ENCODE data around the gene KRTAP10-9.
"Not testable (repeated sequence)": the region's sequence is repeated elsewhere in the genome, so short reads cannot be mapped to it uniquely, and the experiment has no call there.

Gene KRTAP10-9

DNA sequence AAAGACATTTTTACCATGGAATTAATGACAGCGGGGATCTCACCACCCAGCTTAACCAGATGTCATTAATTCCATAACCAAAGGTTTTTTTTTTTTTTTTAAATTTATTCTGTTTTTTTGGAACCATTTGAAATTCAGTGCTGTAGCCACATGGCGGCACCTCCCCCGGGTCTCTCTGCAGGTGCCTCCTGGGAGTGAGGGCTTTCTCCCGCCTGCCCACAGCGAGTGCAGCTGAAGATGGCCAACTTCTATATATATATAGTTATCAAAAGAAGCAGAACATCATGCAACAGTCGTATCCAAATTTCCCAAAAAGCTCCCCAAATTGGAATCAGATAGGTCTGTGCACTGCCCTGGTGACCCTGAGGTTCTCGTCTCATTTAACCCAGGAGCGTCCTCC, 11.4 kb upstream of the KRTAP10-9 start:
- no peak for DNase-seq (ENCODE audit: low read depth in 2 of 2)

DNA sequence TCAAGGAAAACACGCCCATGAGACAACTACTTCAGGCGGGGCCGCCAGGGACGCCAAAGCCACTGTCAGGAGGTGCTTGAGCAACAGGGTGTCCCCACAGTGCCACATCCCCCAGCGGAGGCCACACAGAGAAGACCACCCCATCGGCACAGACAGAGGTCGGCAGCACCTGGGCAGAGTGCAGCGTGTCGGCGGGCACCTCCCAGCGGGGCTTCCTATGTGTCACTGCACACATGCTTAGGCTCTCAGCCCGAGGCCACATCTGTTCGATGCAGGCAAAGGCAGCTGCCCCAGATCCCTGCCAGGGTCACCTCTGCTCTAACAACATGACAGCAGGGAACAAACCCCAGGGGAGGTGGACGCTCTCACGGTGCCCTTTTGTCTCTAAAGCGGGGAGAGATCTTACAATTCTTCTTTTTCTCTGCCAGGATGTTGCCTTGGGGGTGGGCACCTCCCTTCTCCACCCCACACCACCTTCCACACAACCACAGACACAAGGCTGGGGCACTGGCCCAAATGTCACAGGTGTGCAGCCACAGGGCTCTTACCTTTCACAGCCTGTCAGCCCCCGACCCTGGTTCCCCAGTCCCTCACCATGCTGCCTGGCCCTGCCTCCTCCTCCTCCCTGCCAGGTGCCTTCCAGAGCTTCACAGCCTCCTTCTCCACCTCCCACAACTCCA, 10.8 kb upstream of the KRTAP10-9 start:
- DNase-seq (ENCODE audit: low read depth in 2 of 2): no peak

DNA sequence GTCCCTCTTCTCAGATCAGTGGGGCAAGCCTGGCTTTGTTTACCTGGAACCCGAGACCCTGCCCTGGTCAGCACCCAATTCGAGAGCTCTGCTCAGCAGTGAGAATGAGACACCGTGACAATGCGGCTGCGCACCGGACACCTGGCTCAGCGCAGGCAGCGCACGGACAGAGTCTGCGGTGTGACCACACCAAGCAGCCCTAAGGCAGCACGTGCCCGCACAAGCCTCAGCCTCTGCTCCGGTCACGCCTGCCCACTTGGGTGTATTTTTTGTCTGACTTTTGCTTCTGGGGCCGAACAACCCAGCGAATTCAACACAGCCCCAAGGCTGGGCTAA, 10.3 kb upstream of the KRTAP10-9 start:
- DNase-seq (ENCODE audit: low read depth in 2 of 2): no peak

DNA sequence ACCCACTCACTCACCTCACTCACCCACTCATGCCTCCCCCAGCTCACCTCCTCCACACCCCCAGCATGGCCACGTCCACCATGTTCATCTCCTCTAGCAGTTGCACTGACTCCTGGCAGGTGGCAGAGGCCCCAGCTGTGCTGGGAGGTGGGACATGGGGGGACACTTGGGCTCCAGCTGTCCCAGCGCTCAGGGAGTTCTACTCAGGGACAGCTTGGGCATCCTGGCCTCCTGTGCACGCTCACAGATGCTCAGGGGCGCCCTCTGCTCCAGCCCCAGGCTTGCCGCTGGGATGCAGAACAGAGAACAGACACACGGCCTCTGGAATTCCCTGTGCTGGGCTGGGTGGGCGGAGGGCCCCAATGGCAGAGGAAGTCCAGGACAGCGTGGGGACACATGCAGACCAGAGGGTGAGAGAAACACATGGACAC, 9.8 kb upstream of the KRTAP10-9 start:
- DNase-seq (ENCODE audit: low read depth in 2 of 2): no peak

DNA sequence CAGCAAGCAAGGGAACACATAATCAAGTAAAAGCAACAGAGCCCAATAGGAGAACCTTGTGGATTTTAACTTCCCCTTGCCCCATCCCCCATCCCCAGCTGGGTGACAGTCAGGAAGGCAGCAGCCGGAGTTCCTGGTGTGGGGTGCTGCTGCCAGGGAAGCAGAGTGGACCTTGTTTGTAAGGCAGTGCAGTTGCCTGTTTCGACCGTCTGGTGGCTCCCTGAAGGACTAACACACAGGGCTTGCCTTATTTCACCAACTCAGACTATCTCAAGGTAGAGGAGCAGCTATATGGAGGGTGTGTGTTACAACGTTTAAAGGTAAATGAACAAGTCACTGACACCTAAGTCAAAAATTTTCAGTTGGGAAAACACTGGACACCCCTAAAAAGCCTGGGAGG, 8.4 kb upstream of the KRTAP10-9 start:
- DNase-seq (ENCODE audit: low read depth in 2 of 2): no peak

DNA sequence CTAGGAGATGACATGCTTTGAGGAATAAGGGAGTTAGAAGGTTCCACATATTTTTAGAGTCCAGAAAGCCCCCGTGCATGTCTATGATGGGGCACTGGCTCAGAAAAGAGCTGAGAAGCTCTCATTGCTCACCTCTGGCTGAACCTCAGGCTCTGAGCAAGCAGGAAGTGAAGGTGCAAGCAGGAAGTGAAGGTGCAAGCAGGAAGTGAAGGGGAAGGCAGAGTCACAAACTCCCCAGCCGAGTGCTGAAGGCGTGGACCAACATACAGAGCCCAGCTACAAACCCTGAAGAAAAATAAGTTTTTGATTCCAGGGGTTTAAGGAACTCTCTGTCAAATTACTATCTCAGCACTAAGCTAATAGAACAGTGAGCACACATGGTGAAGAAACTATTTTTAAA, 8.0 kb upstream of the KRTAP10-9 start:
- peak; percentile 32 to 33 for DNase-seq (ENCODE audit: low read depth in 2 of 2)

DNA sequence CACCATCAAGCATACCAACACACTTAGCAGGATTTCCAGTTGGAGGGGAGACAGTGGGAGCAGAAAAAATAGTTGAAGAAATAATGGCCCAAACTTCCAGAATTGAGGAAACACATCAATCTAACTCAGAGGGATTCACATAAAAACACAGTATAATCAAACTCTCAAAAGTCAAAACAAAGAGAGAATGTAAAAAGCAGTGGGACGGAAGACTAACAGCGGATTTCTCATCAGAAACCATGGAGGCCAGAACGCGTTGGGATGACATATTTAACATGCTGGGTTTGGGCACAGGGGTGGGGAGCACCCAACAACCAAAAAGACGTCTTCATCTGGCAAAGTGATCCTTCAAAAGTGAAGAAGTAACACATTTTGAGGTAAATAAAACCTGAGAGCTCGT, 7.0 kb upstream of the KRTAP10-9 start:
- DNase-seq (ENCODE audit: low read depth in 2 of 2): no peak

DNA sequence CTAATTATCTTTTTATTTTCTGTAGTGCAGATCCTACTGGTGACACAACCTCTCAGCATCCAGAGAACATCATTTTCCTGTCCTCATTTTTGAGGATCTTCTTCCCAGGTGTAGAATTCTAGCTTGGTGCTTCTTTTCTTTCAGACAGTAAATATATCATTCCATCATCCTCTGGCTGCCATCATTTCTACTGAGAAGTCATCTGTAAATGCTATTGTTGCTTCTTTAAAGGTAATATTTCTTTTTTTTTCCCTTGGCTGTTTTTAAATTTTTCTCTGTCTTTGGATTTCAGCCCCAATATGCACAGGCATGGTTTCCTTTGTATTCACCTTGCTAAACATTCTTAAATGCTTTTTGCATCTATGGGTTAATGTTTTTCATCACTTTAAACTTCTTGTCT, 3.3 kb upstream of the KRTAP10-9 start:
- DNase-seq (ENCODE audit: low read depth in 2 of 2): no peak

DNA sequence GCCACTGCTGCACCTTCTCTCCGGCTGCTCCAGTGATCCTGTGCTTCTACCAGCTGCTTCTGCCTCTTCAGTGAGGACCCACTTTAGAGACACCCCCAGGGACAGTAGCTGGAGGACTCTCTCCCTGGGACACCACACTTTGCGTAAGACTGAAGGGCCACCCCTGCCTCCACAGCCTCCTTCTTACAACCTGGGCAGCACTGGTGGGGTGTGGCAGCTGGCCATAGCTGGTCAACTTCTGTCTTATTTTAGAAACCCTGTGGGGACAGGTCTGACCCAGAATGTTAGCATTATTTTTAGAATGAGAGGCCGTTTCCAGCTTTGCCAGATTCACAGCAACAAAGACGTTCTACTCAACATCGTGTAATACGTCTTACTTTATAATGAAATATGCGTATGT, 1.1 kb upstream of the KRTAP10-9 start:
- DNase-seq (ENCODE audit: low read depth in 2 of 2): no peak

DNA sequence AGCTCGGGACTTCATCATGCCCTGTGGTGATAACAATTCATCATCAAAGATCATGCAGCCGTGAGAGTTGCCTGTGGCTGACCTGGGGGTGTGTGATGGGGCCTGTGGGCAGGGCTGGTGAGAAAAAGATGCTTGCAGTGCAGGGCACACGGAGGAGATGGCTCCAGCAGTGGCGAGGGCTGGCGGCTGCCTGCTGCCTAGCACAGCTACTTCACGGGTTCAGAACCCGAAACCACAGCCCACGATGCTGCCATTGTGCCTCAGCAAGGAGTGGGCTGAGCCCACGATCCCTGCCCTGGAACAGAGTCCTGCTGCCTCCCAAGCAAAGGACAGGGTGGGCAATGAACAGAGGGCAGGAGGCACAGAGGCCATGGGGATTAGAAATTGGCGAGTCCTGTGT, 631 bp upstream of the KRTAP10-9 start:
- no peak for DNase-seq (ENCODE audit: low read depth in 2 of 2)

DNA sequence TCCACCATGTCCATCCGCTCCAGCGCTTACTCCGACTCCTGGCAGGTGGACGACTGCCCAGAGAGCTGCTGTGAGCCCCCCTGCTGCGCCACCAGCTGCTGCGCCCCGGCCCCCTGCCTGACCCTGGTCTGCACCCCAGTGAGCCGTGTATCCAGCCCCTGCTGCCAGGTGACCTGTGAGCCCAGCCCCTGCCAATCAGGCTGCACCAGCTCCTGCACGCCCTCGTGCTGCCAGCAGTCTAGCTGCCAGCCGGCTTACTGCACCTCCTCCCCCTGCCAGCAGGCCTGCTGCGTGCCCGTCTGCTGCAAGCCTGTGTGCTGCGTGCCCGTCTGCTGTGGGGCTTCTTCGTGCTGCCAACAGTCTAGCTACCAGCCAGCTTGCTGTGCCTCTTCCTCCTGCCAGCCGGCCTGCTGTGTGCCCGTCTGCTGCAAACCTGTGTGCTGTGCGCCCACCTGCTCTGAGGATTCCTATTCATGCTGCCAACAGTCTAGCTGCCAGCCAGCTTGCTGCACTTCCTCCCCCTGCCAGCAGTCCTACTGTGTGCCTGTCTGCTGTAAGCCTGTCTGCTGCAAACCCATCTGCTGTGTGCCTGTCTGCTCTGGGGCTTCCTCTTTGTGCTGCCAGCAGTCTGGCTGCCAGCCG, 409 bp downstream of the KRTAP10-9 start:
- DNase-seq (ENCODE audit: low read depth in 2 of 2): not testable (repeated sequence)

DNA sequence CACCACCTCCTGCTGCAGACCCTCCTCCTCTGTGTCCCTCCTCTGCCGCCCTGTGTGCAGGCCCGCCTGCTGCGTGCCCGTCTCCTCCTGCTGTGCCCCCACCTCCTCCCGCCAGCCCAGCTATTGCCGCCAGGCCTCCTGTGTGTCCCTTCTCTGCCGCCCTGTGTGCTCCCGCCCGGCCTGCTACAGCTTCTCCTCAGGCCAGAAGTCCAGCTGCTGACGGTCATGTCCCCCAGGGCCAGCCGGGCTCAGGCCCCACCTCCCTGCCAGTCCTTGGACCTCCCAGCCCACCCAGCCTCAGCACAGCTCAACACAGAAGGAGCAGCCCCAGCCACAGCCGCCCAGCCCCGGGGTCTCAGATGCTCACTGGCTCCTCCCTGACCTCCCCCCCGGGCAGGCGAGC, 939 bp downstream of the KRTAP10-9 start:
- DNase-seq (ENCODE audit: low read depth in 2 of 2): not testable (repeated sequence)

DNA sequence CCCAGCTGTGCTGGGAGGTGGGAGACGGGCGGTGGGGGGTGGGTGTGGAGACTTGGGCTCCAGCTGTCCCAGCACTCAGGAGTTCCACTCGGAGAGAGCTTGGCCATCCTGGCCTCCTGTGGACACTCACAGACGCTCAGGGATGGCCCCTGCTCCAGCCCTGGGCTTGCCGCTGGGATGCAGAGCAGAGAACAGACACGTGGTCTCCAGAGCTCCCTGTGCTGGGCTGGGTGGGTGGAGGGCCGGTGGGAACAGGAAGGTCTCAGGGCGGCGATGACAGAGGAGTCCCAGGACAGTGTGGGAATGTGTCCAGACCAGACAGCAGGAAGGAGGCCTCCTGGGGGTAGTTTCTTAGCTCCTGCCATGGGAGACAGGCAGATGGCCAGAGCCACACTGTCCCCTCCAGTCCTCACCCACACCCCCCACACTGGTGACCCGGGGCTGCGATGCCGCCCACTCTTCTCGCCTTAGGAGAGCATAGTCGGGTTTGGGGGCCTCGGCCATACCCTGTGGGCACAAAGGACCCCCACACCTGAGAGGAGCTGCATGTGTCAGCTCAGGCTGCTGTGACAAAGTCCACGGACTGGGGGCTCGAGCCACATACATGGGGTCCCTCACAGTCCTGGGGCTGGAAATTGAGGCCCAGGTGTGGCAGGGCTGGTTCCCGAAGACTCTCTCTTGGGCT, 2.0 kb downstream of the KRTAP10-9 start:
- DNase-seq (ENCODE audit: low read depth in 2 of 2): no peak

DNA sequence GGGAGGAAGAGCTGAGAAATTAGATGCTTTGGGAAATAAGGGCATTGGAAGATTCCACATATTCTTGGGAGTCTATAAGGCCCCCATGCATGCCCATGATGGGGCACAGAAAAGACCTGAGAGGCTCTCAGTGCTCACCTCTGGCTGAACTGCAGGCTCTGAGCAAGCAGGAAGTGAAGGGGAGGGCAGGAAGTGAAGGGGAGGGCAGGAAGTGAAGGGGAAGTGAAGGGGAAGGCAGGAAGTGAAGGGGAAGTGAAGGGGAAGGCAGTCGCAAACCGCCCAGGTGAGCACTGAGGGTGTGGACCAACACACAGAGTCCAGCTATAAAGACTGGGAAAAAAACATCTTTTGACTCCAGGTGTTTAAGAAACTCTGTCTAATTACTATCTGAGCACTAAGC, 3.5 kb downstream of the KRTAP10-9 start:
- DNase-seq (ENCODE audit: low read depth in 2 of 2): no peak

DNA sequence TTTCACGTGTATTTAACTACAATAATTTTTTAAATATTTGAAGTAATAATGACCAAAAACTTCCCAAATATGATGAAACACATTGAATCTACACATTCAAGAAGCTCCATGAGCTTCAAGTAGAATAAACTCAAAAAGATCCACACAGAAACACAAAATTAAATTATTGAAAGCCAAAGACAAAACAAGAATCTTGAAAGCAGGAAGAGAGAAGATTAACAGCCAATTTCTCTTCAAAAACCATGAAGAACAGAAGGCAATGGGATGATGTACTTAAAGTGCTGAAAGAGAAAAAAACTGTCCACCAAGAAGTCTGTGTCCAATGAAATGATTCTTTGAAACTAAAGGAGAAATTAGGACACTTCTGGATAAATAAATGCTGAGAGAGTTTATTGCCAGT, 5.2 kb downstream of the KRTAP10-9 start:
- DNase-seq (ENCODE audit: low read depth in 2 of 2): no peak

DNA sequence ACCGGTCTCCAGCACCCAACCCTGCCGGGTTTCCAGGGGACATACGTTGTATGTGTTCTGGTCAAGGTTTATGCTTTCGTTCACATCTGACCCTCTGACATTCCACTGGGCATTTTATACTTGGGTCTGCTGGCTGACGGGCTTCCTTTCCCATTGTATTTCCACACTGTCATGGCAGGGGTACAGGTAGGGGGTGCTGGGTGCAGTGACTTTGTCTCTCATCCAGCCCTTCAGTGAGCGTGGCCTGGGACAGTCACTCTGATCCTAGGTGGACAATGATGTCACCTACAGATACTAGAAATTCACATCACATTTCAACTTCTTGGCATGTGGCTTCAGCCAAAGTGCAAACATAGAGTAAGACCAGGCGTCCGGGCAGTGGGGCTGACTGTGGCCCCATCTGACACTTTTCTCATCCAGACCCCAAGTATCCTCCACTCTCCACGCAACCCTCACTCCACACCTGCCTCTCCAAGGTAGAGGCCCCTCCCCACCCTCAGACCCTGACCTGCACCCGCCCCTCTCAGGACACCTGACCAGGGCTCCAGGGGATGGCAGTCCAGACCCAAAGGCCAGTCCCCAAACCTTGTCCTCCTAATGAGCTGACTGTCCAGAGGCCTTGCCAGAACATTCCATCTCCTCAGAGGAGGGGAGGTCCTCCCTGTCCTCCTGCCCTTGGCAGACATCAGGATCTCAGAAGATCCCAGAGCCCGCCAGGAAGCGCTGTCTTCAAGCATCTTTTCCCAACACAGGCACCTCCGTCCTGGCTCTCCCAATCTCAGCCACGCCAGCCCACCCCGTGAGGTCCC, 9.5 kb downstream of the KRTAP10-9 start:
- DNase-seq (ENCODE audit: low read depth in 2 of 2): no peak

DNA sequence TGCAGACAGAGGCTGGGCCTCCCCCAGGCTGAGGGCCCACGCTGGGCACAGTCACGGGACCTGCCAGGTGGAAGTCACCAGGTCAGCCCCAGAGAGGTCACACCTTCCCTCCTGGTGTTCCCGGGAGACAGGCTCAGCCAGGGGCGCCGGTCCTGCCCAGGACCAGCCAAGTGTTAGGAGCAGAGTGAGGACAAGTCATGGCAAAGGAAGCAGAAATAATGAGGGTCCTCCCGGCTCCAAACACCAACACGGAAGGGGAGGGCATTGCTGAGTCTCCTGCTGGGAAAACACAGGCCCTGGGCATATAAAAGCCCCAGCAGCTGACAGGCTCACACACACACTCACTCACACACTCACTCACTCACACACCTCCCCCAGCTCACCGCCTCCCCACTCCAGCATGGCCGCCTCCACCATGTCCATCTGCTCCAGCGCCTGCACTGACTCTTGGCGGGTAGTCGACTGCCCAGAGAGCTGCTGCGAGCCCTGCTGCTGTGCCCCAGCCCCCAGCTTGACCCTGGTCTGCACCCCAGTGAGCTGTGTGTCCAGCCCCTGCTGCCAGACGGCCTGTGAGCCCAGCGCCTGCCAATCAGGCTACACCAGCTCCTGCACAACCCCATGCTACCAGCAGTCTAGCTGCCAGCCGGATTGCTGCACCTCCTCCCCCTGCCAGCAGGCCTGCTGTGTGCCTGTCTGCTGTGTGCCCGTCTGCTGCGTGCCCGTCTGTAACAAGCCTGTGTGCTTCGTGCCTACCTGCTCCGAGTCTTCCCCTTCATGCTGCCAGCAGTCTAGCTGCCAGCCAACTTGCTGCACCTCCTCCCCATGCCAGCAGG, 10.3 kb downstream of the KRTAP10-9 start, which contains the start of gene KRTAP10-10:
TSS of gene KRTAP10-10 (plus strand) at position 339 of the 833 bp plus-strand sequence. CDS start at position 401, 62 bp downstream.
- no peak for DNase-seq (ENCODE audit: low read depth in 2 of 2)

DNA sequence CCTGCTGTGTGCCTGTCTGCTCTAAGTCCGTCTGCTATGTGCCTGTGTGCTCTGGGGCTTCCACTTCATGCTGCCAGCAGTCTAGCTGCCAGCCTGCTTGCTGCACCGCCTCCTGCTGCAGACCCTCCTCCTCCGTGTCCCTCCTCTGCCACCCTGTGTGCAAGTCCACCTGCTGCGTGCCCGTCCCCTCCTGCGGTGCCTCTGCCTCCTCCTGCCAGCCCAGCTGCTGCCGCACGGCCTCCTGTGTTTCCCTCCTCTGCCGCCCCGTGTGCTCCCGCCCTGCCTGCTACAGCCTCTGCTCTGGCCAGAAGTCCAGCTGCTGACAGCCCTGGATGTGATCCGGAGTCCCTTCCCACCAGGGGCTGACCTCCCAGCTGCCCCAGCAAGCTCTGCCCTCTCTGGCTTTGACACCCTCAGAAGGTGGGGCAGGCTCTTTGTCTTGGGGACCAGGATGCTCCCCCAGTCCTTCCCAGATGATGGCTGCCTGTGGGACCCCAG, 11.0 kb downstream of the KRTAP10-9 start:
- DNase-seq (ENCODE audit: low read depth in 2 of 2): not testable (repeated sequence)

DNA sequence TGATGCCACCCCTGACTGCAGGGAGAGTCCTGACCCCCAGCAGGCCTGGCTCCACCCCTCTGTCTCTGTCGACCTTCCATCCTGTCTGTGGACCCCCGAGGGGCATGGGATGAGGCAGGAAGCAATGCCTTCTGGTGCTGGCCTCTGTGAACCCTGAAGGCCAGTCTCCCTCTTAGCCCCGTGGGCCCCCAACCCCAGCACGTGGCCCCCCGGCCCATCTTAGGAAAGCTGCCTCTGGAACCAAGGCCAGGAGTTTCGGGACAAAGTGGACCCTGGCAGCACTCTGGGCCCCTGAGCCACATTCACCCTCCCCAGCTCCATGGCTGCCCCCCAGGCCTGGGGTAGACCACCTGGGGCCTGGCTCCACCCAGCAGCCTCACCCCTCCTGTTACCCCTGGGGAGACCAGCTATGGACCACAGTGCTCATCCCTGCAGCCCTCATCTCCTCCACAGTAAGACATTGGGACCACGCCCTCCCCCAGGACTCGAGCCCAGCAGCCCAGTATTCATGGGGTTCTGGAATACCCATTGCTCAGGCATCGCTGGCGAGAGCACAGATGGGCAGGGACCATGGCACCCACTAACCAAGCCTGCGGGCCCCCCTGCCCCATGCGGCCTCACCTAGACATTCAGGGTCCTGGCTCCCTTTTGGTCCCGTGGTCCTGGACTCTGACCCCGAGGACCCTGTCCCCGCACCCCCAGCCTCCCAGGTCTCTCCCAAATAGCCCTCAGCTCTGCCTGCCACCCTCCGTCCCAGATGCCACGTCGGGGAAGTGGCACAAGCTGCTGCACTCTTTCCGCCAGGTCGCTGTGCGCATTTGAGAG, 11.8 kb downstream of the KRTAP10-9 start:
- not testable (repeated sequence) for DNase-seq (ENCODE audit: low read depth in 2 of 2)

DNA sequence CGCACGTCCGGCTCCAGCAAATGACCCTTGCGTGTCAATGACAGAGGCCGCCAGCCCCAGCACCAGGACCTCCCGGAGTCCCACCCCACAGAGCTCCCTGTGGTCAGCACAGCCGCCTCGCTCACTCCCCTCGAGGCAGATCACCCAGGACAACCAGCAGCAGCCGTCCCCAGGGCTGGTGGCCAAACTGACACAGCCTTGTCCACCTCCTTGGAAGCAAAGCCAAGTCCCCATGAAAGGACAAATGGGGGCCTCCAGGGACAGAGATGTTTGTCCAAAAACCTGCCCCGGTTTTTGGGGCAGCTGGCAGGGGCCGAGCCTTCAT, 12.4 kb downstream of the KRTAP10-9 start:
- no peak for DNase-seq (ENCODE audit: low read depth in 2 of 2)

Data from stimulated activated CD8-positive, alpha-beta memory T cell treated with anti-CD3 and anti-CD28 coated beads, Interleukin-7, amount 100 ng/mL, for 1 hour (primary cell).